ENCODE results near the gene TMEM52B. TPM values are rescaled to one million over a fixed set of nuclear protein-coding genes. Genes with fewer than 3 reads are reported as not detected.

Gene TMEM52B
- total RNA-seq, 4 donors from 2014 or later: 0.09 to 0.84 TPM; not detected in 2

- TF ChIP-seq CTCF (IDR thresholded peaks at IDR 0.05): no peak
- no peak for ATAC-seq (ENCODE audit: low FRiP score)
- no peak for DNase-seq (ENCODE audit: low spot score)
These were observed 48.8 kb downstream of the TMEM52B start for GRCh38 chr12:10227648-10228047.

- ATAC-seq (ENCODE audit: low FRiP score) (no peak), DNase-seq (ENCODE audit: low spot score) (no peak)
- TF ChIP-seq CTCF (IDR thresholded peaks at IDR 0.05): no peak
These were observed 55.7 kb downstream of the TMEM52B start for GRCh38 chr12:10234562-10234961.

- ATAC-seq (ENCODE audit: low FRiP score) (peak; percentile 75), DNase-seq (ENCODE audit: low spot score) (no peak)
- TF ChIP-seq CTCF (IDR thresholded peaks at IDR 0.05): peak in 2 of 3 donors; percentile 56 to 62
These were observed 57.2 kb downstream of the TMEM52B start for GRCh38 chr12:10235761-10236631.

- ATAC-seq (ENCODE audit: low FRiP score): no peak
- TF ChIP-seq CTCF (IDR thresholded peaks at IDR 0.05): no peak
- no peak for DNase-seq (ENCODE audit: low spot score)
These were observed 57.9 kb downstream of the TMEM52B start for GRCh38 chr12:10236720-10237119.

GRCh38 chr12:10238526-10238925 lies 59.7 kb downstream of the TMEM52B start:
- TF ChIP-seq CTCF (IDR thresholded peaks at IDR 0.05): no peak
- DNase-seq (ENCODE audit: low spot score): no peak
- no peak for ATAC-seq (ENCODE audit: low FRiP score)

- ATAC-seq (ENCODE audit: low FRiP score) (no peak), DNase-seq (ENCODE audit: low spot score) (no peak)
- no peak for TF ChIP-seq CTCF (IDR thresholded peaks at IDR 0.05)
These were observed 62.5 kb downstream of the TMEM52B start for GRCh38 chr12:10241290-10241689.

Other genes starting within 250 kb of the TMEM52B start
- not detected for gene CLEC2A, start 246.7 kb upstream of the TMEM52B start, total RNA-seq
- gene CLEC12A, start 207.6 kb upstream of the TMEM52B start, total RNA-seq: 1 to 10 TPM in 3 of 4 donors, under 1 TPM in 1; 0.75 to 6.5 (median 1.7) TPM
- not detected for gene CLEC1B, start 179.9 kb upstream of the TMEM52B start, total RNA-seq
- under 1 TPM in 1 of 4 donors, not detected in 3; 0.47 TPM for gene CLEC12B, start 168.4 kb upstream of the TMEM52B start, total RNA-seq
- gene CLEC9A, start 148.3 kb upstream of the TMEM52B start, total RNA-seq: under 1 TPM in 1 of 4 donors, not detected in 3; 0.63 TPM
- 10 to 100 TPM in 1 of 4 donors, 1 to 10 TPM in 3; 2.3 to 16.7 (median 7.1) TPM for gene CLEC1A, start 80.0 kb upstream of the TMEM52B start, total RNA-seq
- 10 to 100 TPM; 12.6 to 27.6 (median 18.8) TPM for gene CLEC7A, start 48.8 kb upstream of the TMEM52B start, total RNA-seq
- 10 to 100 TPM in 2 of 4 donors, under 1 TPM in 1, not detected in 1; 0.19 to 51.2 (median 35.1) TPM for gene OLR1, start 6.9 kb upstream of the TMEM52B start, total RNA-seq
- gene GABARAPL1, start 33.8 kb downstream of the TMEM52B start, total RNA-seq: 100 to 1,000 TPM; 165 to 335 (median 268) TPM
- 1 to 10 TPM; 2.2 to 4.6 (median 3.1) TPM for gene KLRD1, start 128.8 kb downstream of the TMEM52B start, total RNA-seq
- 1 to 10 TPM; 2.7 to 6.5 (median 4.2) TPM for gene KLRK1, start 211.0 kb downstream of the TMEM52B start, total RNA-seq
- gene KLRC4, start 230.7 kb downstream of the TMEM52B start, total RNA-seq: under 1 TPM in 2 of 4 donors, not detected in 2; 0.63 to 0.96 TPM
- 1 to 10 TPM in 1 of 4 donors, not detected in 3; 1.3 TPM for gene KLRC3, start 241.6 kb downstream of the TMEM52B start, total RNA-seq

All from omental fat pad (tissue), 4 donors.